HG03135 (cell line): ENCODE measurements around the gene SLC13A5.

ENCODE experiments used
- ATAC-seq: cut with Tn5 transposase; IDR thresholded peaks from one replicate; pipeline ENCODE4 v1.9.1; 2021; ENCODE audit warnings: mild to moderate bottlenecking, moderate library complexity; ENCODE audit not compliant: unreplicated experiment

Gene SLC13A5

GRCh38 chr17:6684881-6685767 is 28.0 kb downstream of the SLC13A5 start:
- ATAC-seq = no peak

- ATAC-seq = no peak
Observed at GRCh38 chr17:6684460-6684783, 28.7 kb downstream of the SLC13A5 start.

GRCh38 chr17:6683730-6684459 is 29.3 kb downstream of the SLC13A5 start:
- ATAC-seq = no peak

- ATAC-seq = no peak
Observed at GRCh38 chr17:6683081-6683684, 30.0 kb downstream of the SLC13A5 start.

- no peak for ATAC-seq
Observed at GRCh38 chr17:6682339-6682738, 30.8 kb downstream of the SLC13A5 start.

- ATAC-seq = no peak
Observed at GRCh38 chr17:6681671-6682070, 31.5 kb downstream of the SLC13A5 start.

- ATAC-seq = no peak
Observed at GRCh38 chr17:6681176-6681575, 32.0 kb downstream of the SLC13A5 start.

- no peak for ATAC-seq
Observed at GRCh38 chr17:6679241-6679640, 33.9 kb downstream of the SLC13A5 start.

- ATAC-seq = no peak
Observed at GRCh38 chr17:6677946-6678345, 35.2 kb downstream of the SLC13A5 start.

GRCh38 chr17:6677158-6677831 is 35.9 kb downstream of the SLC13A5 start:
- ATAC-seq = no peak

GRCh38 chr17:6676802-6677157 is 36.4 kb downstream of the SLC13A5 start:
- ATAC-seq = no peak

GRCh38 chr17:6675201-6675825 is 37.9 kb downstream of the SLC13A5 start:
- ATAC-seq = no peak

- ATAC-seq = no peak
Observed at GRCh38 chr17:6674586-6674985, 38.6 kb downstream of the SLC13A5 start.

GRCh38 chr17:6671431-6671830 is 41.7 kb downstream of the SLC13A5 start:
- ATAC-seq = no peak

- ATAC-seq = no peak
Observed at GRCh38 chr17:6670999-6671398, 42.2 kb downstream of the SLC13A5 start.

- ATAC-seq = no peak
Observed at GRCh38 chr17:6670571-6670970, 42.6 kb downstream of the SLC13A5 start.

GRCh38 chr17:6669479-6670212 is 43.5 kb downstream of the SLC13A5 start:
- ATAC-seq = no peak

- ATAC-seq = no peak
Observed at GRCh38 chr17:6668727-6669425, 44.3 kb downstream of the SLC13A5 start.

GRCh38 chr17:6668219-6668618 is 45.0 kb downstream of the SLC13A5 start:
- ATAC-seq = no peak

GRCh38 chr17:6667516-6667915 is 45.7 kb downstream of the SLC13A5 start:
- ATAC-seq = no peak
